GM23248 (cell line): ENCODE data around the gene LRRC45. TPM values are rescaled to one million over a fixed set of nuclear protein-coding genes. Genes with fewer than 3 reads are reported as not detected.

Source experiments
- DNase-seq: peaks from one replicate; pipeline ENCODE4 v3.0.0-alpha.2; 2015
- H2AFZ ChIP-seq: fragments of 200-600 bp; sonication (generic); 2 replicates; pipeline ENCODE4 v1.6.1; 2016; ENCODE audit warnings: antibody characterized with exemption
- H3F3A ChIP-seq: fragments of 200-600 bp; sonication (generic); 2 replicates; pipeline ENCODE4 v1.6.1; 2016; ENCODE audit warnings: mild to moderate bottlenecking, antibody characterized with exemption, mixed run types; ENCODE audit not compliant: insufficient read depth
- H3K27ac ChIP-seq: fragments of 200-600 bp; sonication (generic); 2 replicates; pipeline ENCODE4 v1.5.1; 2016; ENCODE audit warnings: mild to moderate bottlenecking
- H3K27me3 ChIP-seq: fragments of 200-600 bp; sonication (generic); replicated peaks from 2 replicates; pipeline ENCODE4 v1.6.1; 2016; ENCODE audit warnings: mild to moderate bottlenecking; ENCODE audit not compliant: insufficient read depth
- H3K36me3 ChIP-seq: fragments of 200-600 bp; sonication (generic); 2 replicates; pipeline ENCODE4 v1.6.1; 2016; ENCODE audit warnings: low read depth, mild to moderate bottlenecking
- H3K4me1 ChIP-seq: fragments of 200-600 bp; sonication (generic); 2 replicates; pipeline ENCODE4 v1.6.1; 2016; ENCODE audit warnings: mild to moderate bottlenecking; ENCODE audit not compliant: insufficient read depth
- H3K4me2 ChIP-seq: fragments of 200-600 bp; sonication (generic); one replicate; pipeline ENCODE4 v1.6.1; 2016; ENCODE audit warnings: mild to moderate bottlenecking; ENCODE audit not compliant: unreplicated experiment
- H3K4me3 ChIP-seq: fragments of 200-600 bp; sonication (generic); 2 replicates; pipeline ENCODE4 v1.5.1; 2016; ENCODE audit warnings: mild to moderate bottlenecking
- H3K79me2 ChIP-seq: fragments of 200-600 bp; sonication (generic); 2 replicates; pipeline ENCODE4 v1.6.1; 2016; ENCODE audit warnings: mild to moderate bottlenecking; ENCODE audit not compliant: insufficient read depth
- H3K9ac ChIP-seq: fragments of 200-600 bp; sonication (generic); 2 replicates; pipeline ENCODE4 v1.6.1; 2016; ENCODE audit warnings: mild to moderate bottlenecking
- H3K9me2 ChIP-seq: fragments of 200-600 bp; sonication (generic); 2 replicates; pipeline ENCODE4 v1.6.1; 2016; ENCODE audit warnings: mixed run types, mild to moderate bottlenecking, moderate library complexity; ENCODE audit not compliant: insufficient read depth
- H3K9me3 ChIP-seq: fragments of 200-600 bp; sonication (generic); one replicate; pipeline ENCODE4 v1.6.1; 2017; ENCODE audit warnings: low read depth
- H4K20me1 ChIP-seq: fragments of 200-600 bp; sonication (generic); 2 replicates; pipeline ENCODE4 v1.6.0; 2016; ENCODE audit not compliant: insufficient read depth
- EZH2 ChIP-seq: fragments of 200-600 bp; sonication (generic); IDR thresholded peaks from 2 replicates; pipeline ENCODE4 v1.6.1; 2018; ENCODE audit warnings: antibody characterized with exemption, mild to moderate bottlenecking; ENCODE audit not compliant: insufficient read depth, poor library complexity, severe bottlenecking
- EZH2phosphoT487 ChIP-seq: fragments of 200-600 bp; sonication (generic); IDR thresholded peaks from 2 replicates; pipeline ENCODE4 v1.6.1; 2018; ENCODE audit warnings: antibody characterized with exemption, moderate library complexity, mild to moderate bottlenecking, low read depth; ENCODE audit not compliant: insufficient read depth
- WGBS, 2 experiments: methylation state at CpG; one replicate each; pipeline ENCODE4 v1.1.6; 2015 to 2017; ENCODE audit warnings: low lambda C conversion rate in 2 of 2, low coverage in 1 of 2; ENCODE audit errors: missing lambda C conversion rate in 2 of 2; 5-methylcytosine and 5-hydroxymethylcytosine counted together
- in situ Hi-C: fragments of 300-500 bp; cut with MboI; formaldehyde crosslinking; loops from 2 replicates; pipeline ENCODE4 v1.15.0; 2020
- polyA plus RNA-seq: library from polyadenylated mRNA; unstranded; fragments of >200 nt; fragmentation: Nextera tagmentation; extraction: Ambion mirVana; gene quantifications from 2 replicates; pipeline ENCODE4 v1.2.1, GENCODE V29; 2016
- total RNA-seq: library from RNA; depleted of rRNA; stranded (reverse); fragments of >200 nt; shearing (Covaris generic); gene quantifications from 2 replicates; pipeline ENCODE4 v1.2.3, GENCODE V29; 2014

LRRC45 gene
- total and polyA plus RNA-seq, 2 experiments from 2014 or later, result 4.5 to 14.8 TPM

- H3K4me2 ChIP-seq, result no peak overlapping the region
- no peaks in the 10 kb centered on the region for H3K27me3 ChIP-seq
- no peak overlapping the region for H3K4me3 ChIP-seq
- H3K9me2 ChIP-seq, result no peaks in the 10 kb centered on the region
- TF ChIP-seq EZH2phosphoT487 (no peak), EZH2 (no peak)
- no peak overlapping the region for H3K27ac ChIP-seq
- in situ Hi-C loops, result no loop called here
- no peaks in the 10 kb centered on the region for H3K36me3 ChIP-seq
- H2AFZ ChIP-seq, result no peak overlapping the region
- no peak for DNase-seq
- 65 to 72% methylated on average over 18 to 19 of the region's 19 CpGs for WGBS, 2 experiments
- H3K79me2 ChIP-seq, result peaks cover 19% of the 10 kb centered on the region
- no peak overlapping the region for H3K9ac ChIP-seq
- H3K4me1 ChIP-seq, result peaks cover 3% of the 10 kb centered on the region; the same call in 1 of the 2 replicates
- no peaks in the 10 kb centered on the region for H3K9me3 ChIP-seq
- no peaks in the 10 kb centered on the region for H4K20me1 ChIP-seq
- no peaks in the 10 kb centered on the region for H3F3A ChIP-seq
These were observed 36.3 kb downstream of the LRRC45 start for GRCh38 chr17:82059272-82060000.

GRCh38 chr17:82060001-82060380, 36.9 kb downstream of the LRRC45 start:
- Histone ChIP-seq H3K9me3 (no peaks in the 10 kb centered on the region), H2AFZ (no peak overlapping the region), H3K9ac (no peak overlapping the region), H3K27me3 (no peaks in the 10 kb centered on the region), H3K9me2 (no peaks in the 10 kb centered on the region), H3K36me3 (no peaks in the 10 kb centered on the region), H3K4me2 (no peak overlapping the region), H3K79me2 (peaks cover 25% of the 10 kb centered on the region), H3K4me1 (peaks cover 3% of the 10 kb centered on the region; the same call in 1 of the 2 replicates), H3K4me3 (no peak overlapping the region), H4K20me1 (no peaks in the 10 kb centered on the region), H3F3A (no peaks in the 10 kb centered on the region), H3K27ac (no peak overlapping the region)
- TF ChIP-seq EZH2phosphoT487 (no peak), EZH2 (no peak)
- WGBS, 2 experiments, result 86 to 87% methylated on average over 15 to 16 of the region's 16 CpGs
- in situ Hi-C loops, result no loop called here
- no peak for DNase-seq

- Histone ChIP-seq H3K4me3 (no peak overlapping the region), H3K27me3 (no peaks in the 10 kb centered on the region), H3F3A (no peaks in the 10 kb centered on the region), H2AFZ (no peak overlapping the region), H3K9me3 (no peaks in the 10 kb centered on the region), H3K36me3 (no peaks in the 10 kb centered on the region), H3K9ac (no peak overlapping the region), H3K9me2 (no peaks in the 10 kb centered on the region), H3K4me2 (no peak overlapping the region), H4K20me1 (no peaks in the 10 kb centered on the region), H3K4me1 (peaks cover 3% of the 10 kb centered on the region; the same call in 1 of the 2 replicates), H3K79me2 (peaks cover 29% of the 10 kb centered on the region), H3K27ac (no peak overlapping the region)
- DNase-seq, result no peak
- in situ Hi-C loops, result no loop called here
- WGBS, 2 experiments, result 93% methylated on average over 13 to 14 of the region's 14 CpGs
- TF ChIP-seq EZH2, result no peak
- no peak for TF ChIP-seq EZH2phosphoT487
These were observed 37.5 kb downstream of the LRRC45 start for GRCh38 chr17:82060614-82061013.

- Histone ChIP-seq H3K36me3 (no peaks in the 10 kb centered on the region), H3K9me3 (no peaks in the 10 kb centered on the region), H3F3A (no peaks in the 10 kb centered on the region), H3K27ac (no peak overlapping the region), H3K27me3 (no peaks in the 10 kb centered on the region), H3K4me1 (peaks cover 3% of the 10 kb centered on the region; the same call in 1 of the 2 replicates), H2AFZ (no peak overlapping the region), H3K9me2 (no peaks in the 10 kb centered on the region), H3K4me2 (no peak overlapping the region), H3K79me2 (peaks cover 35% of the 10 kb centered on the region), H3K4me3 (no peak overlapping the region), H4K20me1 (no peaks in the 10 kb centered on the region), H3K9ac (no peak overlapping the region)
- no peak for DNase-seq
- in situ Hi-C loops, result no loop called here
- TF ChIP-seq EZH2phosphoT487 (no peak), EZH2 (no peak)
- 87 to 89% methylated on average over 34 of the region's 34 CpGs for WGBS, 2 experiments
These were observed 38.2 kb downstream of the LRRC45 start for GRCh38 chr17:82061047-82061925.
